GM19452 (cell line): ENCODE measurements around the gene DGKD.

Source experiments
- ATAC-seq: cut with Tn5 transposase; IDR thresholded peaks from one replicate; pipeline ENCODE4 v1.9.1; 2021; ENCODE audit not compliant: unreplicated experiment

DGKD gene, protein sequence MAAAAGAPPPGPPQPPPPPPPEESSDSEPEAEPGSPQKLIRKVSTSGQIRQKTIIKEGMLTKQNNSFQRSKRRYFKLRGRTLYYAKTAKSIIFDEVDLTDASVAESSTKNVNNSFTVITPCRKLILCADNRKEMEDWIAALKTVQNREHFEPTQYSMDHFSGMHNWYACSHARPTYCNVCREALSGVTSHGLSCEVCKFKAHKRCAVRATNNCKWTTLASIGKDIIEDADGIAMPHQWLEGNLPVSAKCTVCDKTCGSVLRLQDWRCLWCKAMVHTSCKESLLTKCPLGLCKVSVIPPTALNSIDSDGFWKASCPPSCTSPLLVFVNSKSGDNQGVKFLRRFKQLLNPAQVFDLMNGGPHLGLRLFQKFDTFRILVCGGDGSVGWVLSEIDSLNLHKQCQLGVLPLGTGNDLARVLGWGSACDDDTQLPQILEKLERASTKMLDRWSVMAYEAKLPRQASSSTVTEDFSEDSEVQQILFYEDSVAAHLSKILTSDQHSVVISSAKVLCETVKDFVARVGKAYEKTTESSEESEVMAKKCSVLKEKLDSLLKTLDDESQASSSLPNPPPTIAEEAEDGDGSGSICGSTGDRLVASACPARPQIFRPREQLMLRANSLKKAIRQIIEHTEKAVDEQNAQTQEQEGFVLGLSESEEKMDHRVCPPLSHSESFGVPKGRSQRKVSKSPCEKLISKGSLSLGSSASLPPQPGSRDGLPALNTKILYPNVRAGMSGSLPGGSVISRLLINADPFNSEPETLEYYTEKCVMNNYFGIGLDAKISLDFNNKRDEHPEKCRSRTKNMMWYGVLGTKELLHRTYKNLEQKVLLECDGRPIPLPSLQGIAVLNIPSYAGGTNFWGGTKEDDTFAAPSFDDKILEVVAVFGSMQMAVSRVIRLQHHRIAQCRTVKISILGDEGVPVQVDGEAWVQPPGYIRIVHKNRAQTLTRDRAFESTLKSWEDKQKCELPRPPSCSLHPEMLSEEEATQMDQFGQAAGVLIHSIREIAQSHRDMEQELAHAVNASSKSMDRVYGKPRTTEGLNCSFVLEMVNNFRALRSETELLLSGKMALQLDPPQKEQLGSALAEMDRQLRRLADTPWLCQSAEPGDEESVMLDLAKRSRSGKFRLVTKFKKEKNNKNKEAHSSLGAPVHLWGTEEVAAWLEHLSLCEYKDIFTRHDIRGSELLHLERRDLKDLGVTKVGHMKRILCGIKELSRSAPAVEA

DNA sequence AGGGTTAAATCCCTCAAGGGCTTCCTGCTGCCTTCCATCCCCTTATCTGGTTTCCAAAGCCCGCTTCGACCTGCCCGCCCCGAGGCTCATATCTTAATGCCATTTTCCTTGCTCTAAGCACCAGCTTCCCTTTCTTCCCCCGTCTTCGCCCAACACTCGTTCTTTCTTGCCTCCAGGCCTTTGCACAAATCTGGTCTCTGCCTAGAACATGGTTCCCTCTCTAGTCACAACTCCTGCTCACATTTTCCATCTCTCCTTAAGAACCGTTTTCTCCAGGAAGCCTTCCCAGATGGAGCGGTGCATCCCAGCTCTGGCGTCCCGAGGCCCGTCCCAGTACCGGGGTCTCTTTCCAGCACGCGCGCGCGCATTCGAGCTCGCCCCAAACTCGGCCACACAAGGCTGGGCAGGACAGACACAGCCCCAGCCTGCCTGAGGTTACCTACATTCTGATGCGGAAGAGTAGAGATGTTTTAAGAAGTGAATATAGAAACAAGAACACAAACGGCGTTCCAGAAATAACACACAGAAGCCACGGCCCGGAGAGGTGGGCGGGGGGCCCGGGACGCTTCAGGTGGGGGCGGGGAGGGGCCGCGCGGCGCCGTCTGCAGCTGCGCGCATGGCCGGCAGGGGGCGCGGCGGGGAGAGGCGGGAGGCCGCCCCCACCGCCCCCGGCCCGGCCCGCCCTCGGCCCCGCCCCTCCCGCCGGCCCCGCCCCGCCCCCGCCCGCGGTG is at the start of gene DGKD:
Gene DGKD, plus strand, starts transcription at position 726 of the 731 bp plus-strand sequence. CDS start 25 bp downstream, outside the sequence.
- peak; percentile 30 for ATAC-seq

DNA sequence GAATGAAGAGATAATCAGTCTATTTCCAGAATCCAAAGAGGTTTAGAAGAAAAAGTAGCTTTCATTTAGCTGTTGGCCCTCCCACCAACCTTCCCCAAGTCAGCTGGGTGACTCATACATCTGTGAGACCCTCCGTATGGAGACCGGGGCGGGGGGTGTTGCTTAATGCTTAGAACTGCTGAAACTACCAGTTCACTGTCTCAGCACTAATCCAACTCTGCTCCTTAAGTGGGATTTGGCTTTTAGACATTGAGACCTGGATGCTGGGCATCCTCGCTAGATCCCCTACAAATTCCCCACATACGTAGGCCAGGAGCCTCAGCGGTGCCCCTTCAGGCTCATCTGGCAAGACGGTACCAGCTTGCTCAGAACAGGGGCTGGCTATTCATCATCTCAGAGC is 46.7 kb upstream of the DGKD start, which contains the start of gene SAG:
Gene SAG, plus strand, starts transcription at position 252 of the 400 bp plus-strand sequence. CDS start 1,374 bp downstream, outside the sequence.
- no peak for ATAC-seq

DNA sequence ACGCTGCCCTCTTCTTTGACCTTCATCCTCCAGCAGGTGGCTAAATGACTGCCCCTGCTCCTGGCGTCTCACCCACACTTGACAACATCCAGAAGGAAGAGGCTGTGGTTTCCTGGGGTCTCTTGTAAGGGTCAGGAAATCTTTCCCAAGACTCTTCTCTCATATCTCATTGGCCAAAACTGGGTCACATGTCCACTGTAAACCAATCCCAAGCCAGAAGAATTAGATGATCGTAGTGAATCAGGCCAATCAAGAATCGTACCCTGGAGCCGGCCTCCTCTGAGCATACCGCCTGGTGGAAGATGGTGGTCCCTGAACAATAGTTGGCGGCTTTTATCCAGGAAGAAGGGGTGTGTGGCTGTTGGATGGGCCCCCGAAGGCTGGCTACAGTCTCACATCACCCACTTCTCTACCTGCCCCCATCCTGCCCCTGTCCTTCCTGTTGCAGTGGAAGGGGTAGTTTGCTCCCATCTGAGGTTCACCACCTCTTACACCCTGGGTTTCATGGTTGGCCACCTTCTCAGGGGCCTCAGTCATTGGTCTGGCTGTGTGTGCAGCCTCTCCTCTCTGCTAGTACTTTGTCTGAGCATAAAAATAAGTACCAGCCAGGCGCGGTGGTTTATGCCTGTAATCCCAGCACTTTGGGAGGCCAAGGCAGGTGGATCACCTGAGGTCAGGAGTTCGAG is 42.9 kb upstream of the DGKD start:
- ATAC-seq: no peak

DNA sequence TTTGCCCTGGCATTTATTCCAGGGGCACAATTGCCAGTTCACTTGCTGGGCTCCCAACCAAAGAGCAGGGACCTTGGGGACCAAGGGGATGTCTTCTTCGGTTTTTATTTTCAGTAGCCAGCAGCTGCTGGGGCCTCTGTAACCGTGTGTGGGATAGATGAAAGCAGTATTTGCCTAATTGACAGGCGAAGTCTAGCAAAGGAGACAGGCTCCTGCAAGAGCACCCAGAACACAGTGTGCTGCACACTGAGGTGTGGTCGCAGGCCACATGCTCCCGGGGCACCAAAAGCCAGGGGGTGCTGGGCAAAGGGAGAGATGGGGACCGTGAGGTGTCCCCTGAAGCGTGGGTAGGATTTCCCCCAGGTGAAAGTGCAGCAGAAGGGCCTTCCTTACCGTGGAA is 41.4 kb upstream of the DGKD start:
- no peak for ATAC-seq

DNA sequence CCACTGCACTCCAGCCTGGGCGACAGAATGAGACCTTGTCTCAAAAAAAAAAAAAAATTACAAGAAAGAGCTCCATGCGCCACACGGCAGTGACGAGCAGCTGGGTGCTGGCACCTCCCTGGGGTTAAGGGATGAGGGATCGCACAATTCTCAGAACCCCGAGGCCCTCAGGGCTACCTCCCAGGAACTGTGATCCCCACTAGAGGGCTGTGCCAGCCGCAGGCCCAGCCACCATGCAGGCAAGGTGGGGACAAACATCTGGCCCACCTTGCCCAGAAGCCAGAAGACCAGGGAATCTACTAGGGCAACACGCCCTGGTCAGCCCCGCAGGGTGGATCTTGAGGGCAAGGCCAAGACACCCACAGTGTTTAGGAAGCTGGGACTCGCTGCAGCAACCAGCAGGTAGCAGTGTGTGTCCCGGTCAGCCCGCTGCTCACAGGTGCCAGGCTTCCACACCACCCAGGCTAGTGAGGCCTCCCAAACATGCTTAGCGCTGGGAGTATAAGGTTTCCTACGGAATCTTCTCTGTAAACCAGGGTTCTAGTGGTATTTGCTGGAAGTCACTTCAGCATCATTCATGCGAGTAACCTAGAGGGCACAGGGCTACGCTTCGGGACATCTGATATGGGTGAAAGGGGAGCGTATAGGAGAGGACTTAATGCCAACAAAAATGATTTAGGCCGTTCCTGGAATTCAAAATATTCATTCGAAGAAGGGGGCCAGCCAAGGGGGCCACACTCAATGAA is 39.9 kb upstream of the DGKD start:
- ATAC-seq: no peak

DNA sequence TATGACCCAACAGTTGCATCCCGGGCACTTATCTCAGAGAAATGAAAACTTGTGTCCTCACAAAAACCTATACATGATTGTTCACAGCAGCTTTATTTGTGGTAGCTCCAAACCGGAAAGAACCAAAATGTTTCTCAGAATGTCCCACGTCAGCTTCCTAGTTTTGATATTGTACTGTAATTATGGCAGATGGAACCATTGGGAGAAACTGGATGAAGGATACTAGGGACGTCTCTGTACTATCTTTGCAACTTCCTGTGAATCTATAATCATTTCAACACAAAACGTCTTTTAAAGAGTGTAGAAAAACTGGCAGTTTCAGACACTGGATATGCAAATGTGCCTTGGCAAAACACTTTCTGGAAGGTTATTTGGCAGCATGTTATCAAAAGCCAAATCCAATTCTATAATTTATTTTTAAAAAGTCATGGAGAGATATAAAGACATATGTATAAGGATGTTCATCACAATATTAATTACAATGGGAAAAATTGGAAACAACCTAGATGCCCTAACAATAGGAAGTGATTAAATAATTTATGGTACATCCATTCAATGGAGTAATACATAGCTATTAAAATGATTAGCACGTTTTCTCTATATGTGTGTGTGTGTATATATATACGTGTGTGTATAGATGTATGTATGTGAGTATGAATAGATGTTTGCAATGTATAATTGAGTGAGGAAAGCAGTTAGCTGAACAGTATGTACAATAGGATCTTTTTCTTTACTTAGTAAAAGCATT is 36.9 kb upstream of the DGKD start:
- no peak for ATAC-seq

DNA sequence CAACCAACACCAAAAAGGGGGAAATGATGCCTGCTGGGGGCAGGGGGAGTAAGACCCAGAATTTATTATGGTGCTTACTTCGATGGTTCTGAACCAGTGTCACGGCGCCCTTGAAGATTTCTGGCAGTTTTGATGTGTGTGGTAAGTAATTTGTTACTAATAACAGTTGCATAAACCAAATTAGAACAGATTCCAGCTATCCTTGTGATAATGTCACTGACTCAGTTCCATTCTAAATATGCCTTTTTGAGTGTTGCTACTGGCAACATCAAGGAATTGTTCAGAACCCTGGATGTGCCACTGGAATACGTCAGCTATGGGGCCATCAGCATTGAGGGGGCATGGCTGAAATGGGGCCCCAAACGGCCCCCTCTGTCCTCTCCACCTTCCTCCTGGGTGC is 35.0 kb upstream of the DGKD start:
- ATAC-seq: no peak

GRCh38 chr2:233320470-233320869 is 33.8 kb upstream of the DGKD start:
- no peak for ATAC-seq

GRCh38 chr2:233321166-233321565 is 33.1 kb upstream of the DGKD start:
- no peak for ATAC-seq

DNA sequence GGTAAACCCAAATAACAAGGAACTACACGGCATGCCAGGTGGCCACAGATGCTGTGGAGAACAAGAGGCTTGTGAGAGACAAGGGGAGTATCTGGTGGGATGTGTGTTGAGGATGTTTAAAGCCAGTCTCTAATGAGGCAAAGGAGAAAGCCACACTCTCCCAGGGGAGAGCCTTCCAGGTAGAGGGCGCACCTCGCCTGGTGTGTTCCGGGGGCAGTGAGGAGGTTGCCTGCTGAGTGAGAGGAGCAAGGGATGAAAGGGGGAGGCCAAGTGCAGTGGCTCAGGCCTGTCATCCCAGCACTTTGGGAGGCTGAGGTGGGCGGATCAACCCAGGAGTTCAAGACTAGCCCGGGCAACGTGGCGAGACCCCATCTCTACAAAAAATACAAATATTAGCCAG is 30.4 kb upstream of the DGKD start:
- ATAC-seq: no peak

DNA sequence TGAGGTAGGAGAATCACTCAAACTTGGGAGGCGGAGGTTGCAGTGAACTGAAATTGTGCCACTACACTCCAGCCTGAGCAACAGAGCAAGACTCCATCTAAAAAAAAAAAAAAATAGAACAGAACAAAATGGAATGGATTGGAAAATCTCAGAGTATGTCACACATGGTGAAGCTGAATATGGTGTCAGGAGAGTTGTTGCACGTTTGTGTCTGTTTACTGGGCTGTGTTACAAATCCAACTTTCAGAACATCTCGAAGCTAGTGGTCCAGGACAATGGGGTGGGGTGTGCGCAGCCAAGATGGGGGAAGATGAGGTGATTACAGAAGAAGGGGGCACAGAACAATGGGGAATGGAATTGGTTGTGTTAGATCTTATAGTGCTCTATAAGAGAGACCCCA is 29.0 kb upstream of the DGKD start:
- ATAC-seq: no peak

DNA sequence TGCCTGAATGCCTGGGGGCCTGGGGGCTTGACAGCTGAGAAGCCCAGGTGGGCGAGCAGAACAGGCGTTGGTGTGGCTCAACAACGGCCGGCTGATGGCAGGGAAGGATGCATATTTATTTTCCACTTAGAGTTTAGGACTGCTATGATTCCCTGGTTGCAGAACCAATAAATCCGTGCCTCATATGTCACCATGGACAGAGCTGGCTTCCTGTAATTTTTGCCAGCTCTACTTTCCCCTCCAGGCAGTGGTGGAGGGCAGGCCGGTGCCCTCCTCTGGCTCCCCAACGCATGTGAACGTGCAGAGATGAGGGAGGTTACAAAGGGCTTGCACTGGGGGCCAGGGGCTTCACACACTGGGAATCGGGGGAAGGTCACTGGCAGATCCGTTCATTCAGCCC is 28.5 kb upstream of the DGKD start:
- no peak for ATAC-seq

GRCh38 chr2:233326500-233326899 is 27.8 kb upstream of the DGKD start:
- ATAC-seq: no peak

DNA sequence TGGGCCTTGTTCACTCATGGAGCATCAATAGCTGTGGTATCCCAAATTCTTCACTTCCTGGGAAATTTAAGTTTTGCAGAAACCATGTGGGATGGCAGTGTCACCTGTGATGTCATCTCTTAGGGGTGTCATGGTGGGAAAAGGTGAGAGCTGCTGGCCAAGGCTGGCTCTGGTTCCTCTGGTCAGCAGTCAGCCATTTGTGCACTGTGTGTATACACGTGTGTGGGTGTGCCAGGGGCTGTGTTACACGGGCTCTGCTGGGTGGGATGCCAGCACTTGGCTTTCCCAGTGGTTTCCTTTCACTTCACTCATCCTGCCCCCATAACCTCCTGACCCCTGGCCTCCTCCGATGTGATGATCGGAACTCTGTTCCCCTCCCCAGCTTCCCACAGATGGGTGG is 25.4 kb upstream of the DGKD start:
- ATAC-seq: no peak

DNA sequence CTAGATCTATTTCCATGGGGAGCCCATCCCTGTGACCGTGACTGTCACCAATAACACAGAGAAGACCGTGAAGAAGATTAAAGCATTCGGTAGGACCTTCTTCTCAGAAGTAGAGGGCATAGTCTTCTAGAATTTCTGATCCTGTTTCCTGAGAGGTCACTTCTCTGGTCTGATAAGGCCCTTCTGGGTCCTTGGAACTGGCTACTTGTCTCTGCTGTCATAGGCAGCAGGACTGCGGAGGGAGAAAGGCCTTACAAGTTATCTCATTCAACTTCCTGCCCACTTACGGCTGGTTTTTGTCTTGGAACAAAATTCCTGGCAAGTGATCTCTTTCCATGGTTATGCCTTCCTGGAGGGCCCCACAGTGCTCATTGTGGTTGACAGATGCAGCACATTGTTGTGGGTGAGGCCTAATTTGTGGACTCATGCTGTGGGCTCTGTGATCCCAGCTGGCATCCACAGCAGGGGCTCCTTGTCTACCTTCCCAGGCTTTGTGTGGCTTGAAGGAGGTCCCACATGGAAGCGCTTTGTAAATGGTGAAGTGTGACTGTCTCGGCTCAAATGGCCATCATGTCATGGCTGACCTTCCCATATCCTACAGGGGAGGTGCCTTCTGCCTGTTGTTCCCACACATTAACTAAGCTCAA is 24.7 kb upstream of the DGKD start:
- no peak for ATAC-seq

- peak; percentile 88 for ATAC-seq
Measured at GRCh38 chr2:233331536-233331935, 22.8 kb upstream of the DGKD start.

DNA sequence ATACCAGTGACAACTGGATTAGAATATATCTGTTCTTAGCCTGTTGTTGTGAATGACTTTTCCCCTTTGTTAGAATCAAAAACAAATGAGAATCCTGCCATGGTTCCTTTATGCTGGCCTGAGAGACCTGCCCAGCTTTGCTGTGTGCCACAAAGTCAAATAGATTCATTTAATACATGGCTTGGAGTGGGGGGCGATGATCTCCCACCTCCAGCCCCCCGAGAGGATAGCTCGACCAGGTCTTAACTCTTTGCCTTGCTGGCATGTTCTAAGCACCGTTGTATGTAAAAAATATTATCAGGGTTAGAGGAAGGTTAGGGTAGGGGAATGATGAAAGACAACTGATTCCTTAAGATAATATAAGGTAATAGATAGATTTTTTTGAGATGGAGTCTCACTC is 22.2 kb upstream of the DGKD start:
- no peak for ATAC-seq

GRCh38 chr2:233334915-233335314 is 19.4 kb upstream of the DGKD start:
- no peak for ATAC-seq
